Measurements from ENCODE around the gene GOSR1. TPM values are rescaled to one million over a fixed set of nuclear protein-coding genes. Genes with fewer than 3 reads are reported as not detected.

The GOSR1 gene
- total RNA-seq, 2 donors from 2014 or later = 50.8 to 57.3 TPM

GRCh38 chr17:30530346-30531025, 53.3 kb downstream of the GOSR1 start:
- no peaks in the 10 kb centered on the region for H3K27me3 ChIP-seq (ENCODE audit: control insufficient read depth, insufficient read depth, low read length, poor library complexity, severe bottlenecking)

GRCh38 chr17:30532871-30533270, 55.7 kb downstream of the GOSR1 start:
- no peak for DNase-seq
- H3K27me3 Mint-ChIP-seq (ENCODE audit: insufficient read depth) = no peaks in the 10 kb centered on the region
- H3K27ac Mint-ChIP-seq = no peak overlapping the region
- no peaks in the 10 kb centered on the region for H3K36me3 Mint-ChIP-seq (ENCODE audit: low read depth)
- H3K9ac ChIP-seq (ENCODE audit: extremely low read depth, low read length, poor library complexity, severe bottlenecking) = no peak overlapping the region
- H3K36me3 ChIP-seq (ENCODE audit: control insufficient read depth, insufficient read depth, low read length) = no peaks in the 10 kb centered on the region
- no peaks in the 10 kb centered on the region for H3K27me3 ChIP-seq (ENCODE audit: control insufficient read depth, insufficient read depth, low read length, poor library complexity, severe bottlenecking)
- TF ChIP-seq CTCF (conservative IDR thresholded peaks at IDR 0.05) = no peak
- 94 to 100% methylated on average over 2 of the region's 2 CpGs for WGBS, 2 experiments (ENCODE audit: insufficient coverage in 1 of 2, insufficient read length in 1 of 2)
- no peaks in the 10 kb centered on the region for H3K9me3 Mint-ChIP-seq
- peaks cover 6% of the 10 kb centered on the region for H3K4me1 Mint-ChIP-seq
- H3K4me3 Mint-ChIP-seq = no peak overlapping the region
- H3K9me3 ChIP-seq (ENCODE audit: control insufficient read depth, low read length) = no peaks in the 10 kb centered on the region
- H3K4me3 ChIP-seq (ENCODE audit: low read length) = no peak overlapping the region
- no peak overlapping the region for H3K27ac ChIP-seq (ENCODE audit: low read depth, low read length)
- peaks cover 2% of the 10 kb centered on the region for H3K4me1 ChIP-seq (ENCODE audit: control insufficient read depth, insufficient read depth, low read length)

More at GRCh38 chr17:30530346-30531025, 53.3 kb downstream of the GOSR1 start:
- Mint-ChIP-seq H3K9me3 (no peaks in the 10 kb centered on the region), H3K4me3 (no peak overlapping the region), H3K36me3 (ENCODE audit: low read depth) (no peaks in the 10 kb centered on the region), H3K4me1 (peaks cover 6% of the 10 kb centered on the region), H3K27me3 (ENCODE audit: insufficient read depth) (no peaks in the 10 kb centered on the region), H3K27ac (no peak overlapping the region)
- no peak for DNase-seq
- H3K27ac ChIP-seq (ENCODE audit: low read depth, low read length) = no peak overlapping the region
- no peaks in the 10 kb centered on the region for H3K9me3 ChIP-seq (ENCODE audit: control insufficient read depth, low read length)
- H3K4me3 ChIP-seq (ENCODE audit: low read length) = no peak overlapping the region
- peaks cover 2% of the 10 kb centered on the region for H3K4me1 ChIP-seq (ENCODE audit: control insufficient read depth, insufficient read depth, low read length)
- WGBS, 2 experiments (ENCODE audit: insufficient coverage in 1 of 2, insufficient read length in 1 of 2) = 96 to 100% methylated on average over 1 to 2 of the region's 2 CpGs
- no peaks in the 10 kb centered on the region for H3K36me3 ChIP-seq (ENCODE audit: control insufficient read depth, insufficient read depth, low read length)
- no peak overlapping the region for H3K9ac ChIP-seq (ENCODE audit: extremely low read depth, low read length, poor library complexity, severe bottlenecking)
- TF ChIP-seq CTCF (conservative IDR thresholded peaks at IDR 0.05) = no peak

- H3K9ac ChIP-seq (ENCODE audit: extremely low read depth, low read length, poor library complexity, severe bottlenecking) = no peak overlapping the region
- H3K4me1 ChIP-seq (ENCODE audit: control insufficient read depth, insufficient read depth, low read length) = peaks cover 2% of the 10 kb centered on the region
- H3K4me1 Mint-ChIP-seq = peaks cover 6% of the 10 kb centered on the region
- no peak overlapping the region for H3K4me3 ChIP-seq (ENCODE audit: low read length)
- H3K27me3 Mint-ChIP-seq (ENCODE audit: insufficient read depth) = no peaks in the 10 kb centered on the region
- no peak overlapping the region for H3K27ac Mint-ChIP-seq
- no peaks in the 10 kb centered on the region for H3K36me3 ChIP-seq (ENCODE audit: control insufficient read depth, insufficient read depth, low read length)
- TF ChIP-seq CTCF (conservative IDR thresholded peaks at IDR 0.05) = no peak
- H3K9me3 ChIP-seq (ENCODE audit: control insufficient read depth, low read length) = no peaks in the 10 kb centered on the region
- H3K36me3 Mint-ChIP-seq (ENCODE audit: low read depth) = no peaks in the 10 kb centered on the region
- H3K27me3 ChIP-seq (ENCODE audit: control insufficient read depth, insufficient read depth, low read length, poor library complexity, severe bottlenecking) = no peaks in the 10 kb centered on the region
- DNase-seq = no peak
- 91% methylated on average over 9 to 12 of the region's 12 CpGs for WGBS, 2 experiments (ENCODE audit: insufficient coverage in 1 of 2, insufficient read length in 1 of 2)
- no peak overlapping the region for H3K4me3 Mint-ChIP-seq
- no peak overlapping the region for H3K27ac ChIP-seq (ENCODE audit: low read depth, low read length)
- H3K9me3 Mint-ChIP-seq = no peaks in the 10 kb centered on the region
Measured at GRCh38 chr17:30534298-30534697, 57.1 kb downstream of the GOSR1 start.

Data from endodermal cell (in vitro differentiated cells).